Central memory CD8-positive, alpha-beta T cell (primary cell): Measurements from ENCODE around the gene PRKAG2.
"Not testable (repeated sequence)": the region's sequence is repeated elsewhere in the genome, so short reads cannot be mapped to it uniquely, and the experiment has no call there.

ENCODE experiments used
- ATAC-seq: fragments of 150-1000 bp; cut with Tn5 transposase; replicated peaks from 2 replicates; pipeline ENCODE4 v1.10.0; 2022; ENCODE audit warnings: mild to moderate bottlenecking, moderate FRiP score, moderate number of reproducible peaks; ENCODE audit not compliant: poor library complexity, severe bottlenecking; ENCODE audit errors: extremely low read depth
- DNase-seq, 2 donors: peaks; one replicate each; pipeline ENCODE4 v3.0.0; 2021; ENCODE audit warnings: low spot score in 2 of 2
- H3K27ac Mint-ChIP-seq: one replicate; pipeline ENCODE4 v1.8.0; 2022; ENCODE audit warnings: low read depth, mild to moderate bottlenecking, moderate library complexity, mixed read lengths
- H3K27me3 Mint-ChIP-seq: one replicate; pipeline ENCODE4 v1.8.0; 2022; ENCODE audit warnings: mixed read lengths
- H3K36me3 Mint-ChIP-seq: one replicate; pipeline ENCODE4 v1.8.0; 2022; ENCODE audit warnings: mild to moderate bottlenecking, moderate library complexity, mixed read lengths; ENCODE audit not compliant: insufficient read depth
- H3K4me1 Mint-ChIP-seq: one replicate; pipeline ENCODE4 v1.8.0; 2022; ENCODE audit warnings: mixed read lengths
- H3K4me3 Mint-ChIP-seq: one replicate; pipeline ENCODE4 v1.8.0; 2022; ENCODE audit warnings: mild to moderate bottlenecking, moderate library complexity, mixed read lengths
- H3K9me3 Mint-ChIP-seq: one replicate; pipeline ENCODE4 v1.8.0; 2022; ENCODE audit warnings: mixed read lengths

Gene PRKAG2

DNA sequence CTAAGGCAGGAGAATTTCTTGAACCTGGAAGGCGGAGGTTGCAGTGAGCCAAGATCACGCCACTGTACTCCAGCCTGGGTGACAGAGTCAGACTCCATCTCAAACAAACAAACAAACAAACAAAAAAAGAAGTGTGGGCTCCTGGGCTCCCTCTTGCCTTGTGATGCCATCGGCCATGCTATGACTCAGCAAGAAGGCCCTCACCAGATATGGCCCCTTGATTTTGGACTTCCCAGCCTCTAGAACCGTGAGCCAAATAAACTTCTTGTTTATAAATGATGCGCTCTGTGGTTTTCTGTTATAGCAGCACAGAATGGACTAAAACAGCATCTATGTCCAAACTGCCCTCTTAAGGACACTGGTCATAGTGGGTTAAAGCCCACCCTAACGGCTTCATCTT, 327.3 kb downstream of the PRKAG2 start:
- Mint-ChIP-seq H3K9me3 (no peaks in the 10 kb centered on the region), H3K36me3 (peaks cover 9% of the 10 kb centered on the region), H3K27ac (no peak overlapping the region), H3K4me1 (peaks cover 8% of the 10 kb centered on the region), H3K27me3 (peaks cover 21% of the 10 kb centered on the region), H3K4me3 (no peak overlapping the region)
- no peak for ATAC-seq
- DNase-seq = no peak

DNA sequence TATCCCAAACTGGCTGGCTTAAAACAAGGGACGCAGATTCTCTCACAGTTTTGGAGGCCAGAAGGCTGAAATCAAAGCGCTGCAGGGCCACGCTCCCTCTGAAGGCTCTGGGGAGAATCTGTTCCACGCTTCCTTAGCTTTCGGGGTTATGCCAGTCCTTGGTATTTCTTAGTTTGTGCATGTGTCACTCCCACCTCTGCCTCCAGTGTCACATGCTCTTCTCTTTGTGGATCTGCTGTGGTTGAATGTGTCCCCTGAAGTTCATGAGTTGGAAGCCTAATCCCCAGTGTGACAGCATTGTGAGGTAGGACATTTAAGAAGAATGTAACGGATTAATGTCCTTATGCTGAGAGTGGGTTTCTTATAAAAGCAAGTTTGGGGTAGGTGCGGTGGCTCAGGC, 327.8 kb downstream of the PRKAG2 start:
- no peak for ATAC-seq
- Mint-ChIP-seq H3K36me3 (peaks cover 7% of the 10 kb centered on the region), H3K4me1 (peaks cover 8% of the 10 kb centered on the region), H3K9me3 (no peaks in the 10 kb centered on the region), H3K27ac (no peak overlapping the region), H3K27me3 (peaks cover 27% of the 10 kb centered on the region), H3K4me3 (no peak overlapping the region)
- DNase-seq = no peak

DNA sequence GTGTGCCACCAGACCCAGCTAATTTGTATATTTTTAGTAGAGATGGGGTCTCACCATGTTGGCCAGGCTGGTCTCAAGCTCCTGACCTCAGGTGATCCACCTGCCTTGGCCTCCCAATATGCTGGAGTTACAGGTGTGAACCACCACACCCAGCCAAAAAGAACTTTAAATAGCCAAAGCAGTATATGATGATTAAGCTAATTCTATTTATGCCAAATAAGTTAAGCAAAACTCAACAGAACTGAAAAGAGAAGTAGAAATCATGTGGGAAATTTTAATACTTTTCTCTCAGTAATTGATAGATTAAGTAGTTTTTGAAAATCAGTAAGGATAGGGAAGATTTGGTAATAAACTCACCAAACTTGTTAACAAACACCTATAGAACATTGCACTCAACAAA, 332.7 kb downstream of the PRKAG2 start:
- ATAC-seq = no peak

GRCh38 chr7:151542606-151543130, 334.2 kb downstream of the PRKAG2 start:
- Mint-ChIP-seq H3K27ac (no peak overlapping the region), H3K9me3 (no peaks in the 10 kb centered on the region), H3K27me3 (peaks cover 76% of the 10 kb centered on the region), H3K4me3 (no peak overlapping the region), H3K36me3 (no peaks in the 10 kb centered on the region), H3K4me1 (peaks cover 6% of the 10 kb centered on the region)
- no peak for DNase-seq
- no peak for ATAC-seq

More for the DNA sequence above, 332.7 kb downstream of the PRKAG2 start:
- Mint-ChIP-seq H3K4me3 (no peak overlapping the region), H3K27ac (no peak overlapping the region), H3K36me3 (no peaks in the 10 kb centered on the region), H3K27me3 (peaks cover 61% of the 10 kb centered on the region), H3K9me3 (no peaks in the 10 kb centered on the region), H3K4me1 (no peaks in the 10 kb centered on the region)
- DNase-seq = no peak

DNA sequence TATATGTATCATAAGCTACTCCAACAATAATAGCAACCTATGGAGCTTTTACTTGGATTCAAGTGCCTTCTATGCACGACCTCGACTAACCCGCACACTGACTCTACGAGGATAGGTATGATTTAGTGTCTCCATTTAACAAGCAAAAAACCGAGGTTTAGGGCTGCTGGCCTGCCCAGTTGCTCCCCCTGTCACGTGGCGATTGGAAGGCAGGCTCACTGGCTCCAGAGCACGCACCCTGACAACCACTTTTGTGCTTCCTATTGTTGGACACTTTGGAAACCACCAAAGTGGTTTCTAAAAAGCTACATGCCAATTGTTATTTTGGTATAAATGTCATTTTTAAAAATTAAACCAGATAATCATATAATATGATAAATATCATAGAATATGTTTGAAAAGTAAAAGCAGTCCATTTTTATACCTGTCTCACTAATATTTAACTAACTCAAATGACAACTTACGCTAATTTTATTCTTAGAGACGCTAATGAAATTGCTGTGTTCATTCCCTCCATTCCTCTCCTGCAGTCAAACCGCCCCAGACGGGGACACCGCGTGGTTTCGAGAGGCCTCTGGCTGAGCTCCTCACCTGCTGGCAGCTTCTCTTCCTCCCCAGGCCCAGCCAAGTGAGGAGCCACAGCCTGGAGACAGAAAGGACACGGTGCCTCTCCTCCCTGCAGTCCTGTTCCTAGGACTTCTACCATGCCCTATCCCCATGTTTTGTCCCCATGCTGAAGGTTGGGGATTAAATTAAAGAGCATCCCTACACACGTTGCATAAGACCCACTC, 335.0 kb downstream of the PRKAG2 start:
- ATAC-seq = no peak
- Mint-ChIP-seq H3K27me3 (peaks cover 84% of the 10 kb centered on the region), H3K4me1 (peaks cover 6% of the 10 kb centered on the region), H3K27ac (no peak overlapping the region), H3K9me3 (no peaks in the 10 kb centered on the region), H3K4me3 (no peak overlapping the region), H3K36me3 (no peaks in the 10 kb centered on the region)
- DNase-seq = no peak

GRCh38 chr7:151540146-151540545, 336.8 kb downstream of the PRKAG2 start:
- peaks cover 6% of the 10 kb centered on the region for H3K9me3 Mint-ChIP-seq
- no peak for DNase-seq
- no peak for ATAC-seq

DNA sequence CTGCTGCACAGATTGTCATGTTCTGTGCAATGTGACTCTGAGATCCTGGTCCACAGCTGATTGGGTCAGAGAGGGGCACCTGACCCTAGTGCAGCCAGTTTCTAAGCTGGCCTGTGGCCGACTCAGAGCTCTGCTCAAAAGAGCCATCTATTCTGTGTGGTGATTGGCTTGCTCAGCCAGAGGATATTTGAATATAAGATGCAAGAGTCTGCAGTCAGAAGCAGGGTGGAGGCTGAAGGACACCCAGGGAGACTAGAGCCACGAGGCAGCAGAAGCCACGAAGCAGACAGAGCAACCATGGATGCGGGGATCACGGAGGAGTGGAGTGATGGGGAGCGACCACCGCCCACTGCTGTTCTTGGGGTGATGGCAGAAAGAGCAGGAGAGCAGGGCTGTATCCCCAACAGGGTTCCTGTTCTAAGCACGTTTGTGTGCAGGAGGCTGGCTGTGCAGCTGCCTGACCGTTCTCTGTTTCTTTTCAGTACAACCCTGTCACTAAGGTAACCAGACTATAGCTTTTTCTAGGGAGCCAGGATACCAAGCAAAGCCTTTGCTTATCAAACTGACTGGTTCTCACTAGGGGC, 337.7 kb downstream of the PRKAG2 start:
- no peak overlapping the region for H3K27ac Mint-ChIP-seq
- H3K9me3 Mint-ChIP-seq = peaks cover 6% of the 10 kb centered on the region
- no peak for ATAC-seq
- H3K27me3 Mint-ChIP-seq = peaks cover 78% of the 10 kb centered on the region
- no peak for DNase-seq
- H3K4me3 Mint-ChIP-seq = no peak overlapping the region
- H3K4me1 Mint-ChIP-seq = peaks cover 6% of the 10 kb centered on the region
- no peaks in the 10 kb centered on the region for H3K36me3 Mint-ChIP-seq

More at GRCh38 chr7:151540146-151540545, 336.8 kb downstream of the PRKAG2 start:
- no peaks in the 10 kb centered on the region for H3K36me3 Mint-ChIP-seq
- no peak overlapping the region for H3K4me3 Mint-ChIP-seq
- peaks cover 6% of the 10 kb centered on the region for H3K4me1 Mint-ChIP-seq
- H3K27me3 Mint-ChIP-seq = peaks cover 85% of the 10 kb centered on the region
- no peak overlapping the region for H3K27ac Mint-ChIP-seq

- no peak overlapping the region for H3K4me3 Mint-ChIP-seq
- H3K27me3 Mint-ChIP-seq = peaks cover 77% of the 10 kb centered on the region
Observed at GRCh38 chr7:151537818-151538561, 338.9 kb downstream of the PRKAG2 start.

GRCh38 chr7:151536178-151536577, 340.7 kb downstream of the PRKAG2 start:
- H3K9me3 Mint-ChIP-seq = peaks cover 12% of the 10 kb centered on the region
- ATAC-seq, H3K27ac Mint-ChIP-seq, H3K4me1 Mint-ChIP-seq, DNase-seq, H3K36me3 Mint-ChIP-seq, H3K4me3 Mint-ChIP-seq: not testable (repeated sequence)
- peaks cover 67% of the 10 kb centered on the region for H3K27me3 Mint-ChIP-seq

More at GRCh38 chr7:151537818-151538561, 338.9 kb downstream of the PRKAG2 start:
- ATAC-seq (no peak), DNase-seq (no peak)
- H3K36me3 Mint-ChIP-seq = no peaks in the 10 kb centered on the region
- no peak overlapping the region for H3K27ac Mint-ChIP-seq
- H3K9me3 Mint-ChIP-seq = peaks cover 6% of the 10 kb centered on the region
- H3K4me1 Mint-ChIP-seq = peaks cover 6% of the 10 kb centered on the region

DNA sequence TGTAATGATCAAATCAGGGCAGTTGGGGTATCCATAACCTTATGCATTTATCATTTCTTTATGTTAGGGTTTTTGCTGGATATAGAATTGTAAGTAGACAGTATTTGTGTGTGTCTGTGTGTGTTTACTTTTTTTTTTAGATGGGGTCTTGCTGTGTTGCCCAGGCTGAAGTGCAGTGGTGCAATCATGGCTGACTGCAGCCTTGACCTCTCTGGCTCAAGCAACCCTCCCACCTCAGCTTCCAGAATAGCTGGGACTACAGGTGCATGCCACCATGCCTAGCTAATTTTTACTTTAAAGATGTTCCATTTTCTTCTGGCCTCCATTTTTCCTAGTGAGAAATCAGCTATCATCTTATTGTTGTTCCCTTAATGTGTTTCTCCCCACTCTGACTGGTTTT, 347.1 kb downstream of the PRKAG2 start:
- ATAC-seq = no peak

DNA sequence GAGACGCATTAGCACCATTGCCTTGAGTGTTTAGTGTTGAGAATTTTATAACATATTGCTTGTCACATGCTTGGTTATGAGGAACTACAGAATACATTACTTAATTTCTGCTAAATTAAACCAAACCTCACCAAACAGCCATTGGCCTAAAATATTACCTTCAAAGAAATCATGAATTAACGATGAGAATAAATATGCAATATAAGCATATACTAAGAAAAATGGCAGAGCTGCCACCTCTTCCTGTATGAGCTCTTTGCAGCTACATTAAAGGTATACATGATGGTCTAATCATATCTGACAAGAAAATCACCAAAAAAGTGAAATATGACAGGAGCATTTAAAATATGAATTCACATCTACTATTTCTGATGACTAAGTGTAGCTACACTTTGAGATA, 352.1 kb downstream of the PRKAG2 start:
- Mint-ChIP-seq H3K27ac (no peak overlapping the region), H3K36me3 (peaks cover 9% of the 10 kb centered on the region), H3K4me1 (peaks cover 4% of the 10 kb centered on the region), H3K9me3 (peaks cover 3% of the 10 kb centered on the region), H3K27me3 (peaks cover 2% of the 10 kb centered on the region), H3K4me3 (no peak overlapping the region)
- DNase-seq = no peak
- ATAC-seq = no peak

More for the DNA sequence above, 347.1 kb downstream of the PRKAG2 start:
- no peak overlapping the region for H3K27ac Mint-ChIP-seq
- H3K36me3 Mint-ChIP-seq = peaks cover 2% of the 10 kb centered on the region
- peaks cover 20% of the 10 kb centered on the region for H3K9me3 Mint-ChIP-seq
- H3K4me1 Mint-ChIP-seq = no peaks in the 10 kb centered on the region
- no peak overlapping the region for H3K4me3 Mint-ChIP-seq
- peaks cover 26% of the 10 kb centered on the region for H3K27me3 Mint-ChIP-seq
- no peak for DNase-seq

DNA sequence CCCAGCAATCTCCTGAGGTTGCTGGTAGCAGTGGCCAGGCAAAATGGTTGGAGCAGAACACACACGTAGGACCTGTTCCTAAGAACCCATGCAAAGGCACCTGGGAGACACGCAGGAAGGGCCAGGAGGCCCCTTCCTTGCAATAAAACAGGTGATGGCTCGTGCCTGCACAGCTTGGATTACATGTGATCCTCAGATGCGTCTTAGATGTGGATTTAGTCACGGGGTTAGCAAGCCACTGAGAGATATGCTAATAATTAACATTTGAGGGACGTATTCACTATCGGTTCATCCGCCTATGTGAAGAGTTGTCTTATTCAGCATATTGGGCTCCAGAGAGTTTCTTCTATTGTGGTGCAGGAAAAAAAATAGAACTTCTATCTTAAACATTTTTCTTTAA, 352.6 kb downstream of the PRKAG2 start:
- Mint-ChIP-seq H3K27ac (no peak overlapping the region), H3K4me1 (peaks cover 6% of the 10 kb centered on the region), H3K27me3 (no peaks in the 10 kb centered on the region), H3K4me3 (no peak overlapping the region), H3K9me3 (no peaks in the 10 kb centered on the region), H3K36me3 (peaks cover 12% of the 10 kb centered on the region)
- ATAC-seq = no peak
- no peak for DNase-seq
